NCI-H345 treated with DMSO at 0.1 percent for 48 hours (cell line): ENCODE data around the gene NUDT19.
"Not testable (repeated sequence)": the region's sequence is repeated elsewhere in the genome, so short reads cannot be mapped to it uniquely, and the experiment has no call there.

Source experiments
- DNase-seq: peaks from one replicate; lab custom pipeline; 2025; ENCODE audit not compliant: unreplicated experiment; lab: John Stamatoyannopoulos, UW

The NUDT19 gene

GRCh38 chr19:32691291-32691951 is at the start of gene NUDT19:
NUDT19 (plus strand) TSS chr19:32691821; CDS start chr19:32691961, 140 bp downstream.
- peak; percentile 96 for DNase-seq

- DNase-seq = no peak
Measured at GRCh38 chr19:32642771-32643170, 48.9 kb upstream of the NUDT19 start.

- no peak for DNase-seq
Measured at GRCh38 chr19:32646556-32646955, 45.1 kb upstream of the NUDT19 start.

- DNase-seq = no peak
Measured at GRCh38 chr19:32647361-32647760, 44.3 kb upstream of the NUDT19 start.

GRCh38 chr19:32649751-32650150 is 41.9 kb upstream of the NUDT19 start:
- no peak for DNase-seq

- no peak for DNase-seq
Measured at GRCh38 chr19:32650671-32651070, 41.0 kb upstream of the NUDT19 start.

- DNase-seq = no peak
Measured at GRCh38 chr19:32651729-32652140, 39.9 kb upstream of the NUDT19 start.

- DNase-seq = not testable (repeated sequence)
Measured at GRCh38 chr19:32652331-32652730, 39.3 kb upstream of the NUDT19 start.

GRCh38 chr19:32652894-32653598 is 38.6 kb upstream of the NUDT19 start:
- DNase-seq = no peak

GRCh38 chr19:32653599-32653915 is 38.1 kb upstream of the NUDT19 start:
- DNase-seq = no peak

GRCh38 chr19:32656379-32656778 is 35.2 kb upstream of the NUDT19 start:
- DNase-seq = not testable (repeated sequence)

GRCh38 chr19:32658075-32658474 is 33.5 kb upstream of the NUDT19 start:
- no peak for DNase-seq

- DNase-seq = no peak
Measured at GRCh38 chr19:32658527-32658926, 33.1 kb upstream of the NUDT19 start.

GRCh38 chr19:32661318-32661717 is 30.3 kb upstream of the NUDT19 start:
- no peak for DNase-seq

GRCh38 chr19:32662186-32662585 is 29.4 kb upstream of the NUDT19 start:
- no peak for DNase-seq

- DNase-seq = no peak
Measured at GRCh38 chr19:32666084-32666483, 25.5 kb upstream of the NUDT19 start.

- no peak for DNase-seq
Measured at GRCh38 chr19:32669310-32669709, 22.3 kb upstream of the NUDT19 start.

- no peak for DNase-seq
Measured at GRCh38 chr19:32671883-32672593, 19.6 kb upstream of the NUDT19 start.

GRCh38 chr19:32672841-32673240 is 18.8 kb upstream of the NUDT19 start:
- no peak for DNase-seq

- DNase-seq = no peak
Measured at GRCh38 chr19:32673573-32673972, 18.0 kb upstream of the NUDT19 start.

- DNase-seq = no peak
Measured at GRCh38 chr19:32674153-32674930, 17.3 kb upstream of the NUDT19 start.
